Measurements from ENCODE around the gene EN2.

The EN2 gene

DNA sequence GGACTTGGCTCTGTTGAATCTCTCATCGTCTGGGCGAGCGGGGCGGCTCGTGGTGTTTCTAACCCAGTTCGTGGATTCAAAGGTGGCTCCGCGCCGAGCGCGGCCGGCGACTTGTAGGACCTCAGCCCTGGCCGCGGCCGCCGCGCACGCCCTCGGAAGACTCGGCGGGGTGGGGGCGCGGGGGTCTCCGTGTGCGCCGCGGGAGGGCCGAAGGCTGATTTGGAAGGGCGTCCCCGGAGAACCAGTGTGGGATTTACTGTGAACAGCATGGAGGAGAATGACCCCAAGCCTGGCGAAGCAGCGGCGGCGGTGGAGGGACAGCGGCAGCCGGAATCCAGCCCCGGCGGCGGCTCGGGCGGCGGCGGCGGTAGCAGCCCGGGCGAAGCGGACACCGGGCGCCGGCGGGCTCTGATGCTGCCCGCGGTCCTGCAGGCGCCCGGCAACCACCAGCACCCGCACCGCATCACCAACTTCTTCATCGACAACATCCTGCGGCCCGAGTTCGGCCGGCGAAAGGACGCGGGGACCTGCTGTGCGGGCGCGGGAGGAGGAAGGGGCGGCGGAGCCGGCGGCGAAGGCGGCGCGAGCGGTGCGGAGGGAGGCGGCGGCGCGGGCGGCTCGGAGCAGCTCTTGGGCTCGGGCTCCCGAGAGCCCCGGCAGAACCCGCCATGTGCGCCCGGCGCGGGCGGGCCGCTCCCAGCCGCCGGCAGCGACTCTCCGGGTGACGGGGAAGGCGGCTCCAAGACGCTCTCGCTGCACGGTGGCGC lies at the start of gene EN2:
Gene EN2 (plus strand): TSS at position 19 of the 767 bp plus-strand sequence. CDS start 249 bp downstream, at position 268.
- in situ Hi-C loops (cut with HindIII; ENCODE audit: low sequenced_read_pairs) = no loop called here

DNA sequence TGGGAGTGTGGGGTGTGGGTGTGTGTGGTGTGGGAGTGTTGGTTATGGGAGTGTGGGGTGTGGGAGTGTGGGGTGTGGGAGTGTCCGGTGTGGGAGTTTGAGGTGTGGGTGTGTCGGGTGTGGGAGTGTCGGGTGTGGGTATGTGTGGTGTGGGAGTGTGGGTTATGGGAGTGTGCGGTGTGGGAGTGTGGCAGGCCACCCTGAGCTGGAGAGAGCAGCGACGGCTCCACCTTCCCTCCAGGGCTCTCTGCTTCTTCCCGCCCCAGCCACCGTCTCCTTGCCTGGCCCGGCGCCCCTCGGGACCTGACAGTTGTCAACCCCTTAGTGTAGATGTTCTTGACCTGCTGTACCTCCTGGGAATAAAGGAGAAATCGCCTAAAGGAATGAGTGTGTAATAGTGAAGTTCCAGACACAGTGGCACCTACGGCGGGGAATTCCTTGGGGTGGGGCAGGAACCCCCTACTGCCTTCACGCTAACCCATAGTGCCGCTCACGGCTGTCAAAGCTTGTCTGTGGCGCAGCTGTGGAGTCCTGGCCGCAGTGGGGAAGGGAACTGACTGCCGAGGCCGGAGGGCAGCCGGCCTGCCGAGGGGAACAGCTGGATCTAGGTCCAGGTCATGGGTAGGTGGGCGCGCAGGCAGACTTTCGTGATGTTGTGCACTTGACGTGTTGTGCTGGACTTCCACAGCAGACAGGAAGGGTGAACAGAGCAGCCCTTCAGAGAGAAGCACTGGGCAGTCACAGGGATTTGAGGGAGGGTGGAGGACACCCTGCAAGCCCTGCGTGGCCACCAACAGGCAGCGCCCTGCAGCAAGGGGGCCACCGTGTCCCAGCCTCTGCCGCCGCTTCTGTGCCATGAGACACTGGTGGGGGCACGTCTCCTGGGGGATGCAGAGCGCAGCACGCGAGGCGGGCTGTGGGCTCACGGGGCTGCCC lies 49.0 kb upstream of the EN2 start:
- in situ Hi-C loops (cut with HindIII; ENCODE audit: low sequenced_read_pairs) = no loop called here

- in situ Hi-C loops (cut with HindIII; ENCODE audit: low sequenced_read_pairs) = no loop called here
These were observed 47.9 kb upstream of the EN2 start for GRCh38 chr7:155409980-155410379.

- in situ Hi-C loops (cut with HindIII; ENCODE audit: low sequenced_read_pairs) = no loop called here
These were observed 47.5 kb upstream of the EN2 start for GRCh38 chr7:155410431-155410830.

DNA sequence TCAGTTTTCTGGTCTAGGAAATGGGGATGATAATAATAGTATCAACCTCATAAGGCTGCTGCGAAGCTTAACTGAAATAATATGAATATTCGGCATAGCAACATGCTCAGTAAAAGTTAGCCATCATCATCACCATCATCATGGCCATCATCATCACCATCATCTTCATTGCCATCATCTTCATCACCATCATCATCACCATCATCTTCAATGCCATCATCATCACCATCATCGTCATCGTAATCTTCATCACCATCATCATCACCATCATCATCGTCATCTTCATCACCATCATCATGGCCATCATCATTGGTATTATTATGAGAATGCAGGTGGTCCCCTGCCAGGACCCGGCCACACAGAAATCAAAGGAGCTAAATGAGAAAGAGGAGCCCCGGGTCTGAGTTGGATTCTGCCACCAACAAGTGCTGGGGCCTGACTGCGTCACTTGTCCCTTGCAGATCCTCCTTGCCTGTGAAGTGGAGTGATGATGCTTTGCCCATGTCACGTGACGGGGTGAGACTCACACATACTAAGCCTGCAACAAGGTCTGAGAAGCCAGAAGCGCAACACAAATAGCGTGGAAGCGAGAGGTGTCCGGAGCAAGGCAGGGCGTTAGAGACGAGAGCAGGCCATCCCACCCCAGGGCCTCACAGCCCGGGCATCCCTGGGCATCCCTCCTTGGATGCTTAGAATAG lies 46.1 kb upstream of the EN2 start:
- in situ Hi-C loops (cut with HindIII; ENCODE audit: low sequenced_read_pairs) = no loop called here

GRCh38 chr7:155412416-155413253 lies 45.3 kb upstream of the EN2 start:
- in situ Hi-C loops (cut with HindIII; ENCODE audit: low sequenced_read_pairs) = no loop called here

GRCh38 chr7:155414547-155415492 lies 43.1 kb upstream of the EN2 start:
- in situ Hi-C loops (cut with HindIII; ENCODE audit: low sequenced_read_pairs) = no loop called here

- in situ Hi-C loops (cut with HindIII; ENCODE audit: low sequenced_read_pairs) = no loop called here
These were observed 41.1 kb upstream of the EN2 start for GRCh38 chr7:155416646-155417380.

DNA sequence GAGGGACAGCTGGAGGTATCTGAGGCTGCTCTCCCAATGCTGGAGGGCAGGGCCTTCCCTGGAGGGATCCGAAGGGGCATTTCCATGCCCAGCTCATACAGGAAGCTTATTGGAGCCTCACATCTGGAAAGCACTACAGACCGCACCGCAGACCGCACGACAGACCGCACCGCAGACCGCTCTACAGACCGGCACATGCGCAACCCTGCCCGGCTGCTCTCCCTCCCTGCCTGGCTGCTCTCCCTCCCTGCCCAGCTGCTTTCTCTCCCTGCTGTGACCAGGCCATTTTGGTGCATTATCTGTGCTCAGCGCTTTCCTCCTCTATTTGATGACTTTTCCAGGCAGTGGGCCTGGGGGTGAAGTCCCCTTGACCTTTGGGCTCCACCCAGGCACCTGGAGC lies 39.6 kb upstream of the EN2 start:
- in situ Hi-C loops (cut with HindIII; ENCODE audit: low sequenced_read_pairs) = no loop called here

DNA sequence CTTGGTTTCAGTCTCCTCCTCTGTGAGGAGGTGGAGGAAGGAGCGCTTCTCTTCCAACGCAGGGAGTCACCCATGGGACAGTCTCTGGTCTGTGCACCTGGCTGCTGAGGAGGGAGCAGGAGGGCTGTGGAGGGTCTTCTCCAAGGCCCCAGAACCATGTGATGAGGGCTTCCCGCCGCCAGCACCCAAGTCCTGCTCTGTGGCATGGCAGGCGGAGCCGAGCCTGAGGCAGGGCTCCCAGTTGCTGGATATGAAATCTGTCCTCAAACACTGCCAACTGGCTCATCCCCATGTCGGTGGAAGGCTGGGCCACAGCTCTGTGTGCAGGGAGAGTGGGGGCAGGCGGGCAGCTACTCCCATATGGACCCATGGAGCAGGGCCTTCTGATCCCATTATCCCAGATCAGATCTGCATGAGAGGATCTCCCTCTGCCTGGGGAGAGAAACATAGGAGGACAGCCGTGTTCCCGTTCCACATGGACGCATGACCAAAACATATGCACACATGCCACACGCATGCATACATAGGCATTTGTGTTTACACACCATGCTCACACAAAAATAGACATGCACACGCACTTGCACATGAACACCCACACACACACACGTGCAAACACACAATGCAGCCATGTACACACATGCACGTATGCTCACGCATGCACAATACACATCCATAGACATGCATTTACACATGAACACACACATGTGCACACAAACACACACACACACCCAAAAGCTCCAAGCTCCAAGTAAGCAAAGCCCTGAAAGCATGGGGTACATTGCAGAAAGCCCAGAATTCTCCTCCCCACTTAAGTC lies 38.8 kb upstream of the EN2 start:
- in situ Hi-C loops (cut with HindIII; ENCODE audit: low sequenced_read_pairs) = no loop called here

- in situ Hi-C loops (cut with HindIII; ENCODE audit: low sequenced_read_pairs) = loop anchor here (5.0 kb wide), 1 partner anchor 43 kb away; no protein-coding TSS in a partner anchor
These were observed 37.8 kb upstream of the EN2 start for GRCh38 chr7:155420116-155420515.

- in situ Hi-C loops (cut with HindIII; ENCODE audit: low sequenced_read_pairs) = loop anchor here (5.0 kb wide), 1 partner anchor 45 kb away; no protein-coding TSS in a partner anchor
These were observed 35.8 kb upstream of the EN2 start for GRCh38 chr7:155422151-155422550.

DNA sequence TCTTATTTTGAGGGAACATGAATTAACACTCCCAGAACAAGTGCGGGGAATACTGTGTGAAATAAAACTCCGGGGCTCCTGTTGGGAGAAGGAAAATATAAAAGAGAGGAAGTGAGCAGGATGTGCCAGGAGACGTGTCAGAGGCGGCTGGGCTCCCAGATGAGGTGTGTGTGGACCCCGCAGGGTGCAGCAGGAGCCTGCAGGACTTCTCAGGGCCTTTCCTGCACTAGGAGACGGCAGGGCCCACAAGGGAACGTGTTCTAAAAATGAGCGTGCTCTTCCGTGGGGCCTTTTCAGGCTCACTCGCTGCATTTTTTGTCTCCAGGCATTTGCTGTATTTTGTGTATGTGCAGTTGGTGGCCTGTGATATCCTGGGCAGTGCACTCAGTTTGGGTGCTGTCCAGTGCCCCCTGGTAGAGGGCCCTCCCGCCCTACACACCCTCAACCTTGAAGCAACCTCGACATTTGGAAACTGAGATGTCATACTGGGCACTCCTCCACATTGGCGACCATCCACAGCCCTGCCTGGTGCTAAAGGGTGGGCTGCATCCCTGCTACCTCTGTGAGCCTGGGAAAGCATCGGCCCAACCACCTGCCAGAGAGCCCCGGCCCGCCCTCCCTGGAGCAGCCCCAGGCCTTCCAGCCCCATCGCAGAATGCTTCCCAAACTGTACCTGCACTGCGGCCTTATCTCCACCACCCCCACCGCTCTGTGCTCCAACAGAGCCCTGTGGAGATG lies 35.2 kb upstream of the EN2 start:
- in situ Hi-C loops (cut with HindIII; ENCODE audit: low sequenced_read_pairs) = loop anchor here (5.0 kb wide), 1 partner anchor 45 kb away; no protein-coding TSS in a partner anchor

DNA sequence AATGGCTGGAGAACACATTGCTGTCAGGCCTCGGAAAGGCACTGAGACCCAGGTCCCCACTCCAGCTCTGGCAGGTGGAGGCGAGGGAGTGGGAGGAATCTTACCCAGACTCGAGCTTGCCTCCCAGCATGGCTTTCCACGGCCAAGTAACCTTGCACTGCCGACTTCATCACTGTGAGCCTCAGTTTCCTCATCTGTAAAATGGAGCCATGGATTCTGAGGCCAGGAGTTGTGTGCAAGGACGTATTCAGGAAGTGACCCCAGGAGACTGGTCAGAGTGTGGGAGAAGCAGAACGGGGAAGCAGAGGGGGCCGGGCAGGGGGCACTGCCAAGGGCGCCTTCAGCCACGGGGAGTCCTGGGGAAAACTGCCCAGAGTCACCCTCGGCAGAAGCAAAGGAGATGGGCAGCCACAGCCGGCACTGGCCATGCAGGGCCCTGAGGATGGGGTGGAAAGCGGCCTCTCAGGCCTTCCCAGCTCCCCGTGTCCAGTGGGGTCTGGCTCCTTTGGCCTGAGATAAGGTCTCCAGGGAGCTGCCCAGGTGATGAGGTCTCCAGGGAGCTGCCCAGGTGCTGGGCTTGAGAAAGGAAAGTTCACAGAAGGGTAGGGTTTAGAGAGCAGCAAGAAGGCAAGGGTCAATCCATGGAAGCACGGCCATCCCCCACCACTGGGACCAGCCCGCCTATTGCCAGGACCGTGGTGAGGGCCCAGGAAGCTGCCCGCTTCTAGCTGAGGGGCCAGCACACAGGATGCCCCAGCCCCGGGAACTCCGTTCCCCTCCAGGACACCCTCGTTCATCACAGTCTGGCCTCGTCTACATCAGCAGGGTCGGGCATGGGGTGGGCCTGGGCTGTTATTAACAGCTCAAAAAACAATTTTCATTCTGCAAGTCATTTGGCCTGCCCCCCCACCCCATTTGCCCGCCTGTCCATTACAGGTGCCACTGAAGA lies 34.3 kb upstream of the EN2 start:
- in situ Hi-C loops (cut with HindIII; ENCODE audit: low sequenced_read_pairs) = loop anchor here (5.0 kb wide), 1 partner anchor 46 kb away; no protein-coding TSS in a partner anchor

- in situ Hi-C loops (cut with HindIII; ENCODE audit: low sequenced_read_pairs) = loop anchor here (5.0 kb wide), 1 partner anchor 47 kb away; no protein-coding TSS in a partner anchor
These were observed 33.5 kb upstream of the EN2 start for GRCh38 chr7:155424301-155425010.
